A549 (cell line): ENCODE data around the gene USP6NL. TPM values are rescaled to one million over a fixed set of nuclear protein-coding genes. Genes with fewer than 3 reads are reported as not detected.

Experiments used
- ATAC-seq, 2 experiments: fragments of 200-7000 bp in 1 of 2; fragments of >200 bp in 1 of 2; cut with Nextera tagmentation in 1 of 2; cut with Tn5 transposase in 1 of 2; 3 replicates each; pipeline versions ENCODE4 v1.8.0 to v1.9.1; 2018 to 2020; ENCODE audit warnings: mild to moderate bottlenecking in 1 of 2, moderate library complexity in 1 of 2
- CTCF ChIA-PET: fragments of 300-600 bp; sonication (Branson Sonifier 250); formaldehyde crosslinking; extraction: SDS; loops from one replicate; lab custom pipeline; 2021; ENCODE audit warnings: antibody characterized with exemption, inconsistent platforms; lab: Yijun Ruan, JAX
- POLR2A ChIA-PET: fragments of 350-600 bp; formaldehyde crosslinking; extraction: SDS; loops from one replicate; lab custom pipeline; 2021; ENCODE audit warnings: antibody characterized with exemption, inconsistent platforms; lab: Yijun Ruan, JAX
- DNase-seq, 2 experiments: peaks; one replicate each; pipeline versions ENCODE4 v3.0.0 to v3.0.0-alpha.2; 2011 to 2016; ENCODE audit warnings: low read depth in 1 of 2, low spot score in 1 of 2
- FAIRE-seq: peaks from 2 replicates; lab custom pipeline; 2011; peaks lifted over from hg19 to GRCh38; lab: Jason Lieb, UNC
- H3K27ac ChIP-seq, 2 experiments: fragments of >200 bp; sonication (Bioruptor Twin); formaldehyde crosslinking; 3 replicates each; pipeline ENCODE4 v1.5.1; 2016 to 2017
- H3K4me1 ChIP-seq: fragments of >200 bp; sonication (Bioruptor Twin); formaldehyde crosslinking; 3 replicates; pipeline ENCODE4 v1.6.1; 2016
- H3K4me2 ChIP-seq: fragments of >200 bp; sonication (Bioruptor Twin); formaldehyde crosslinking; 3 replicates; pipeline ENCODE4 v1.6.1; 2016
- H3K4me3 ChIP-seq: fragments of >200 bp; sonication (Bioruptor Twin); formaldehyde crosslinking; 3 replicates; pipeline ENCODE4 v1.5.1; 2016
- H3K9me3 ChIP-seq: fragments of >200 bp; sonication (Bioruptor Twin); formaldehyde crosslinking; 3 replicates; pipeline ENCODE4 v1.6.1; 2016
- BHLHE40 ChIP-seq: IDR thresholded peaks from 2 replicates; pipeline ENCODE4 v1.6.1; 2012; ENCODE audit warnings: low read depth, low read length, inconsistent platforms
- CBX2 ChIP-seq: fragments of 200-600 bp; sonication (generic); IDR thresholded peaks from 2 replicates; pipeline ENCODE4 v1.6.1; 2016; ENCODE audit warnings: low read depth, mild to moderate bottlenecking, borderline replicate concordance
- CHD2 ChIP-seq: fragments of 150-350 bp; IDR thresholded peaks from 2 replicates; pipeline ENCODE4 v1.6.1; 2014; ENCODE audit warnings: low read length; ENCODE audit not compliant: partially characterized antibody
- EHF ChIP-seq: fragments of 250-450 bp; sonication (Bioruptor Pico); IDR thresholded peaks from 2 replicates; pipeline ENCODE4 v1.5.0; 2020; ENCODE audit warnings: mild to moderate bottlenecking
- EHMT2 ChIP-seq: fragments of 200-600 bp; sonication (generic); IDR thresholded peaks from 2 replicates; pipeline ENCODE4 v1.6.1; 2016; ENCODE audit warnings: antibody characterized with exemption, low read depth, mild to moderate bottlenecking, moderate library complexity
- ELK1 ChIP-seq: fragments of 150-350 bp; IDR thresholded peaks from 2 replicates; pipeline ENCODE4 v1.6.1; 2014; ENCODE audit warnings: low read depth, mild to moderate bottlenecking, low read length
- EP300 ChIP-seq, 2 experiments: fragments of >200 bp; sonication (Bioruptor Twin); formaldehyde crosslinking; IDR thresholded peaks; 2 replicates in 1 of 2; 3 replicates in 1 of 2; pipeline ENCODE4 v1.6.1; 2016 to 2017
- ESRRA ChIP-seq: fragments of 150-350 bp; IDR thresholded peaks from 2 replicates; pipeline ENCODE4 v1.6.1; 2014; ENCODE audit warnings: mild to moderate bottlenecking, low read length, borderline replicate concordance
- FOXS1 ChIP-seq: fragments of 250-450 bp; sonication (Bioruptor Pico); IDR thresholded peaks from 2 replicates; pipeline ENCODE4 v1.5.0; 2020; ENCODE audit warnings: mild to moderate bottlenecking, moderate library complexity
- GATA3 ChIP-seq: IDR thresholded peaks from 2 replicates; pipeline ENCODE4 v1.6.1; 2012; ENCODE audit warnings: borderline replicate concordance
- HDAC2 ChIP-seq: fragments of 200-600 bp; sonication (generic); IDR thresholded peaks from 2 replicates; pipeline ENCODE4 v1.6.1; 2016
- HOXB13 ChIP-seq: fragments of 250-450 bp; sonication (Bioruptor Pico); IDR thresholded peaks from 2 replicates; pipeline ENCODE4 v1.5.0; 2020; ENCODE audit warnings: low read depth, mild to moderate bottlenecking, moderate library complexity
- JUN ChIP-seq, 2 experiments: fragments of >200 bp; sonication (Bioruptor Twin); formaldehyde crosslinking; IDR thresholded peaks; 2 replicates in 1 of 2; 3 replicates in 1 of 2; pipeline ENCODE4 v1.6.1; 2016 to 2017
- JUNB ChIP-seq: fragments of >200 bp; sonication (Bioruptor Twin); formaldehyde crosslinking; IDR thresholded peaks from 2 replicates; pipeline ENCODE4 v1.6.1; 2016
- POLR2A ChIP-seq: IDR thresholded peaks from 2 replicates; pipeline ENCODE4 v1.6.1; 2012; ENCODE audit warnings: mild to moderate bottlenecking, low read length
- RARB ChIP-seq: fragments of 250-450 bp; sonication (Bioruptor Pico); IDR thresholded peaks from 2 replicates; pipeline ENCODE4 v1.8.0; 2021; ENCODE audit warnings: mild to moderate bottlenecking, moderate library complexity
- SREBF2 ChIP-seq: fragments of 450-650 bp; IDR thresholded peaks from 2 replicates; pipeline ENCODE4 v1.6.1; 2014; ENCODE audit warnings: mild to moderate bottlenecking, moderate library complexity
- TP53 ChIP-seq: fragments of 250-450 bp; sonication (Bioruptor Pico); IDR thresholded peaks from 2 replicates; pipeline ENCODE4 v1.5.0; 2021; ENCODE audit warnings: mild to moderate bottlenecking, moderate library complexity
- WGBS: methylation state at CpG from one replicate; pipeline ENCODE4 v1.1.6; 2017; ENCODE audit errors: missing lambda C conversion rate; 5-methylcytosine and 5-hydroxymethylcytosine counted together
- polyA plus RNA-seq, 4 experiments: library from polyadenylated mRNA; depleted of rRNA in 3 of 4; stranded (reverse); fragments of >200 nt; fragmentation: RNase III in 1 of 4; extraction: RNeasy Plus Mini Kit Qiagen cat#74134 plus additional on column Dnase treatment in 1 of 4; gene quantifications; 2 replicates in 3 of 4; 3 replicates in 1 of 4; pipeline ENCODE4 v1.2.3, GENCODE V29; 2011 to 2017
- TF ChIP-seq, protein P1 (sequence below): fragments of >200 bp; sonication (Bioruptor Twin); formaldehyde crosslinking; IDR thresholded peaks from 2 replicates; pipeline ENCODE4 v1.6.1; 2016
- TF ChIP-seq, protein P2 (sequence below): fragments of 450-650 bp; IDR thresholded peaks from 2 replicates; pipeline ENCODE4 v1.6.1; 2014; ENCODE audit warnings: antibody characterized with exemption

USP6NL gene
- polyA plus RNA-seq, 2 of the 4 experiments (the other 2 are of a cell fraction) = 10.6 to 18.2 TPM

DNA sequence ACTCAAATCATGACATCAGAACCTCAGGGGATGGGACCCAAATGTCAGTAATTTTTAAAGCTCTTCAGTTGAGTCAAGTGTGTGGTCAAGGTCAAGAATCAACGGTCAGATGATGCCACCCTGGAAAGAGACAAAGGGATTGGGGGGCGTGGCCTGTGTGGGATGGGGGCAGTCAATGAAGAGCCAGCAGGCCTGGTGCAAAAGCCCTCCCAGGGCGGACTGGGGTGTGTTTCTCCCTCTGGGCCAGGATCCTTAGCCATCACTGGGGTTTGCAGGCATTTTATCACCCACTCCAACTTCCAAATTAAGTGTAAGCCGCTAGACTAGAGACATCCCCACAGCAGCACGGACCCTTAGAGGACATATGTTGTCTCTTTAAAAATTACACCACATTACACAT, 204.7 kb downstream of the USP6NL start:
- H3K9me3 ChIP-seq = no peaks in the 10 kb centered on the region
- CTCF ChIA-PET = interaction anchor here (0.6 kb wide), 1 partner anchor 351 kb away, joined by 3 read pairs; no protein-coding TSS in a partner anchor
- DNase-seq = no peak
- H3K4me1 ChIP-seq = no peaks in the 10 kb centered on the region
- WGBS = 11% methylated on average over 5 of the region's 5 CpGs
- FAIRE-seq = no peak
- POLR2A ChIA-PET = no interaction called here
- H3K4me3 ChIP-seq = no peak overlapping the region
- no peak for TF ChIP-seq EP300 (IDR thresholded peaks at IDR 0.05)
- no peak for ATAC-seq
- no peak overlapping the region for H3K4me2 ChIP-seq
- H3K27ac ChIP-seq = no peak overlapping the region

DNA sequence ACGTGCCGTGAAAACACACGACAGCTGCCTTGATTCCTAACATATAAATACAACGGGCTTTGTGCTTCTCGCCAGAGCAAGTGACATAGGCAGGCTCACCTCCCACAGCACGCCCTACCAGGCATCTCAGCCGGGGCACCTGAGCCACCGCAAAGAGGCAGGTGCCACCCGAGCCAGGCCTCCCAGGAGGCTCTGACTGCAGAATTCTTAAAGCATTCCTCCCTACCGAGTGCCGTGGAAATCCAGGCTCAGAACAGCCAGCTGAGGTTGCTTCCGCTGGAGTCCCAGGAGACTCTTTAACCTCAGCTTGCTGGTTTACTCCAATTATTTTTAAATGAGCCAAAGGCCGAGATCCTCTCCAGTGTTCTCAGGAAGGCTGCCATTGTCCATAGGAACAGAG, 206.5 kb downstream of the USP6NL start:
- TF ChIP-seq, protein P1, sequence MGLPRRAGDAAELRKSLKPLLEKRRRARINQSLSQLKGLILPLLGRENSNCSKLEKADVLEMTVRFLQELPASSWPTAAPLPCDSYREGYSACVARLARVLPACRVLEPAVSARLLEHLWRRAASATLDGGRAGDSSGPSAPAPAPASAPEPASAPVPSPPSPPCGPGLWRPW = no peak
- TF ChIP-seq POLR2A (no peak), SREBF2 (no peak), JUN (IDR thresholded peaks at IDR 0.05) (no peak), CBX2 (no peak), RARB (CRISPR knock-in tag) (no peak), ESRRA (no peak), FOXS1 (no peak), BHLHE40 (no peak), HOXB13 (CRISPR knock-in tag) (no peak), JUNB (no peak), ELK1 (no peak), EHMT2 (no peak), GATA3 (no peak), EHF (CRISPR knock-in tag) (no peak), CHD2 (no peak), TP53 (CRISPR knock-in tag) (no peak), HDAC2 (no peak)
- TF ChIP-seq, protein P2, sequence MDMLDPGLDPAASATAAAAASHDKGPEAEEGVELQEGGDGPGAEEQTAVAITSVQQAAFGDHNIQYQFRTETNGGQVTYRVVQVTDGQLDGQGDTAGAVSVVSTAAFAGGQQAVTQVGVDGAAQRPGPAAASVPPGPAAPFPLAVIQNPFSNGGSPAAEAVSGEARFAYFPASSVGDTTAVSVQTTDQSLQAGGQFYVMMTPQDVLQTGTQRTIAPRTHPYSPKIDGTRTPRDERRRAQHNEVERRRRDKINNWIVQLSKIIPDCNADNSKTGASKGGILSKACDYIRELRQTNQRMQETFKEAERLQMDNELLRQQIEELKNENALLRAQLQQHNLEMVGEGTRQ = no peak
- Histone ChIP-seq H3K9me3 (no peaks in the 10 kb centered on the region), H3K4me2 (no peak overlapping the region), H3K27ac (no peak overlapping the region), H3K4me3 (no peak overlapping the region), H3K4me1 (no peaks in the 10 kb centered on the region)
- ChIA-PET POLR2A (no interaction called here), CTCF (interaction anchor here (1.3 to 1.5 kb wide), 2 partner anchors 10 to 19 kb away, joined by 4 to 5 read pairs; no protein-coding TSS in a partner anchor)
- FAIRE-seq (no peak), DNase-seq (no peak), ATAC-seq (no peak)
- WGBS = 24% methylated on average over 9 of the region's 13 CpGs

Other genes starting within 250 kb of the USP6NL start
- 6.0 and 7.9 TPM in 2 replicates for gene ECHDC3, start 130.7 kb upstream of the USP6NL start, polyA plus RNA-seq (2011; rRNA removed)
- gene ECHDC3, start 130.7 kb upstream of the USP6NL start, polyA plus RNA-seq (2017; fragmentation: RNase III; extraction: RNeasy Plus Mini Kit Qiagen cat#74134 plus additional on column Dnase treatment) = 6.1 to 6.9 TPM (median 6.3 TPM) in 3 replicates
- gene PROSER2, start 211.7 kb upstream of the USP6NL start, polyA plus RNA-seq (2011; rRNA removed) = 8.9 and 10.1 TPM in 2 replicates
- gene PROSER2, start 211.7 kb upstream of the USP6NL start, polyA plus RNA-seq (2017; fragmentation: RNase III; extraction: RNeasy Plus Mini Kit Qiagen cat#74134 plus additional on column Dnase treatment) = 14.2 to 15.2 TPM (median 14.4 TPM) in 3 replicates